ENCODE results near the gene PTH2. TPM values are rescaled to one million over a fixed set of nuclear protein-coding genes. Genes with fewer than 3 reads are reported as not detected.
A peak's percentile ranks its signal among the peaks of the same experiment; 100 is the strongest.

Gene PTH2, protein sequence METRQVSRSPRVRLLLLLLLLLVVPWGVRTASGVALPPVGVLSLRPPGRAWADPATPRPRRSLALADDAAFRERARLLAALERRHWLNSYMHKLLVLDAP
- total RNA-seq = not detected in 3 replicates
- long read RNA-seq = 0 reads

DNA sequence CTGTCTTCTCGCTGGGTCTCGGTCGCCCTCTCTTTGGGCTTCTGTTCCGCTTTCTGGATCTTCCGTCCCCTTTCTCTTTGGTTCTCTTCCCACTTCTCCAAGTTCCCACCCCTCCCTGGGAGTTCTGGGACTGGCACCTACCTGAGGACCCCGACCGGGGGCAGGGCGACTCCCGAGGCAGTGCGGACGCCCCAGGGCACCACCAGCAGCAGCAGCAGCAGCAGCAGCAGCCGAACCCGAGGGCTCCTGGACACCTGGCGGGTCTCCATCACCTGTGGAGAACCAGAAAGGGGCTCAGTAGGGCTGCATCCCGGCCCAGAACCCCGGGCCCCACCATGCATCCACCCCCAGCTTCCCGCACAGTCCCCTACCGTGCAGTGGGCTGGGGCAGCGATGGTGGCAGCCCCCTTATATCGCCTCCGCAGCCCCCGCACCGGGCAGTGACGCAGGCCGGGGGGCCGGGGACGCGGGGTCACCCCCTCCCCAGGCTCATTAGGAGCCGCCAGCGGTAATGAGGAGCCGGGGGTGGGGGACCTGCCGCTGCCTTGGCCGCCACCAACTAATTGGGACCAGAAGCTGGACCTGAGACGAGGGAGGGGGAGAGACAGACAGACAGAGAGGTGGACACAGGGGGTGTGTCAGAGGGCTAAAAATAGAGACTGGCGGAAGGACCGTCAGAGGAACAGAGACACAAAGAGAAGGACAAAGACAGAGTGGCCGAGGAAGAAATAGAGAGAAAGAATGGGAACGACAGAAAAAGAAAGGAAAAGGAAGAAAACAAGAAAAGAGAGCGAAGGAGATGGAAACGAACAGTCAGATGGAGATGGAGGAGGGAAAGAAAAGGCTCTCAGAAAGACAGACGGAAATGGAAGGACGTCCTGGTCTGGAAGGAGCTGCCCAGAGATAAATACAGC lies at the start of gene PTH2:
TSS of gene PTH2 (minus strand) at position 371 of the 914 bp plus-strand sequence. CDS start at position 269, 102 bp downstream.
- peak within 1 kb of the TSS; percentile 51 for H3K4me3 Mint-ChIP-seq (ENCODE audit: unreplicated experiment)
- H3K4me1 Mint-ChIP-seq (ENCODE audit: low read depth) = peaks cover 26% of the 10 kb centered on the region
- DNase-seq (ENCODE audit: low spot score) = no peak
- no peaks in the 10 kb centered on the region for H3K9me3 Mint-ChIP-seq (ENCODE audit: low read depth)
- TF ChIP-seq, protein P1, sequence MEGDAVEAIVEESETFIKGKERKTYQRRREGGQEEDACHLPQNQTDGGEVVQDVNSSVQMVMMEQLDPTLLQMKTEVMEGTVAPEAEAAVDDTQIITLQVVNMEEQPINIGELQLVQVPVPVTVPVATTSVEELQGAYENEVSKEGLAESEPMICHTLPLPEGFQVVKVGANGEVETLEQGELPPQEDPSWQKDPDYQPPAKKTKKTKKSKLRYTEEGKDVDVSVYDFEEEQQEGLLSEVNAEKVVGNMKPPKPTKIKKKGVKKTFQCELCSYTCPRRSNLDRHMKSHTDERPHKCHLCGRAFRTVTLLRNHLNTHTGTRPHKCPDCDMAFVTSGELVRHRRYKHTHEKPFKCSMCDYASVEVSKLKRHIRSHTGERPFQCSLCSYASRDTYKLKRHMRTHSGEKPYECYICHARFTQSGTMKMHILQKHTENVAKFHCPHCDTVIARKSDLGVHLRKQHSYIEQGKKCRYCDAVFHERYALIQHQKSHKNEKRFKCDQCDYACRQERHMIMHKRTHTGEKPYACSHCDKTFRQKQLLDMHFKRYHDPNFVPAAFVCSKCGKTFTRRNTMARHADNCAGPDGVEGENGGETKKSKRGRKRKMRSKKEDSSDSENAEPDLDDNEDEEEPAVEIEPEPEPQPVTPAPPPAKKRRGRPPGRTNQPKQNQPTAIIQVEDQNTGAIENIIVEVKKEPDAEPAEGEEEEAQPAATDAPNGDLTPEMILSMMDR (IDR thresholded peaks at IDR 0.05) = no peak
- no peak within 1 kb of the TSS for H3K27ac Mint-ChIP-seq (ENCODE audit: unreplicated experiment)
- peaks cover 8% of the 10 kb centered on the region for H3K36me3 Mint-ChIP-seq (ENCODE audit: low read depth)
- H3K27me3 Mint-ChIP-seq (ENCODE audit: low read depth) = peaks cover 86% of the 10 kb centered on the region

DNA sequence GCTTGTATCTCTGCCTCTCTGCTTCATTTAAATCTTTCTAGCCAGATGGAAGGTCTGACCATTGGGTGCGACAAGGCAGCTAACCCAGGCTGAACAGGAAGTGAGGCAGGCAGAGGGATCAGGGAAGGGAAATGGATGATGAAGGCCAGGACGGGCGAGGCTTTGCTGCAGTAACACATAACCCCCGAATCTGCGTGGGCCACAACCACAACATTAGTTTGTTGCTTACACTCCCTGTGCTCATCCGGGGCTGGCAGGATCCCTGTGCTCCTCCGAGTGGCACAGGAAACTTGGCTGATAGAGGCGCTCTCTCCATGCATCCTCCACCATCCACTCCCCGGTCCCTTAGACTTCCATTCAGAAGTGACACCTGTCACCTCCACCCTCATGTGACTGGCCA lies 49.7 kb upstream of the PTH2 start:
- Mint-ChIP-seq H3K27ac (ENCODE audit: unreplicated experiment) (no peak overlapping the region), H3K36me3 (ENCODE audit: low read depth) (peaks cover 5% of the 10 kb centered on the region), H3K4me3 (ENCODE audit: unreplicated experiment) (no peak overlapping the region), H3K4me1 (ENCODE audit: low read depth) (peaks cover 13% of the 10 kb centered on the region), H3K9me3 (ENCODE audit: low read depth) (no peaks in the 10 kb centered on the region), H3K27me3 (ENCODE audit: low read depth) (peaks cover 2% of the 10 kb centered on the region)
- TF ChIP-seq, protein P1 (IDR thresholded peaks at IDR 0.05) = no peak
- no peak for DNase-seq (ENCODE audit: low spot score)

DNA sequence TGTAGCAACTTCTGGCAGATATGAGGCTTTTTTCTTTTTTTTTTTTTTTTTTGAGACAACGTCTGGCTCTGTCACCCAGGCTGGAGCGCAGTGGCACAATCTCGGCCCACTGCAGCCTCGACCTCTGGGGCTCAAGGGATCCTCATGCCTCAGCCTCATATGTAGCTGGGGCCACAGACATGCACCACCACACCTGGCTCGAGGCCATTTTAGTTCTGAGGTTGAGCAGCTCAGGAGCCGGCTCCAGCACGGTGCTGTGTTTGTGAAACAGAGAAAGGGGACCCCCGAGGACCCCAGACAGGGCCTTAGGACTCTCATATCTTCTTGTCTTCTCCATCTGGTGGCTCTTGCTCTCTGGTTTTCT lies 47.4 kb upstream of the PTH2 start:
- Mint-ChIP-seq H3K27me3 (ENCODE audit: low read depth) (peaks cover 2% of the 10 kb centered on the region), H3K36me3 (ENCODE audit: low read depth) (peaks cover 5% of the 10 kb centered on the region), H3K27ac (ENCODE audit: unreplicated experiment) (no peak overlapping the region), H3K9me3 (ENCODE audit: low read depth) (no peaks in the 10 kb centered on the region), H3K4me3 (ENCODE audit: unreplicated experiment) (no peak overlapping the region), H3K4me1 (ENCODE audit: low read depth) (peaks cover 9% of the 10 kb centered on the region)
- no peak for DNase-seq (ENCODE audit: low spot score)
- TF ChIP-seq, protein P1 (IDR thresholded peaks at IDR 0.05) = no peak

DNA sequence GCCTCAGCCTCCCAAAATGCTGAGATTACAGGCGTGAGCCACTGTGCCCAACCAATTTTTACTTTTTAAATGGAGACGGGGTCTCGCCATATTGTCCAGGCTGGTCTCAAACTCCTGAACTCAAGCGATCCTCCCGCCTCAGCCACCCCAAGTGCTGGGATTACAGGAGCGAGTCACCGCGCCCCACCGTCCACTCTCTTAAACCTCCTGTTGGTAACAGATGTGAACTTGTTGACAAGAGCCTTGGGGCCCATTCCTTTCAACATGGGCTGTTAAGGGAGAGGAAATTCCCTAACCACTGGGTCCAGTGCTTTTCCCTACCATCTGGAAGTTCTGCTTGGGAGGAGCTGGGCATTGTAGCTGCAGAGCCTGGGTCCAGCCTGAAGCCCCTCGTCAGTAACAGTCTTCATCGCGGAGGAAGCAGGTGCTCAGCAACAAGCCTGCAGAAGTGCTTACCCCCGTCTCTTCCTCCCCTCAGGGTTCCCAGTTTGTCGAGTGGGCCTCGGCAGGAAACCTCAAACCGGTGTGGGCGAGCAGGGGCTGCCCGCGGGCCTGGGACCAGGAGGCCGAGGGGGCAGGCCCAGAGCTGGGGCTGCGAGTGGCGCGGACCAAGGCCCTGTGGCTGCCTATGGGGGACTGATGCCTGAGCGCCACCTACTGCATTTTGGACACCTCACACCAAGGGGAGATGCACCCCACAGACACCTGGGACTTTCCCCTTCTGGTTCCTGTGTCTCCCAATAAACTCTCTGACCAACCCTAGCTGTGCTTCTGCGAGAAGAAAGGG lies 46.8 kb upstream of the PTH2 start:
- Mint-ChIP-seq H3K4me1 (ENCODE audit: low read depth) (peaks cover 9% of the 10 kb centered on the region), H3K9me3 (ENCODE audit: low read depth) (no peaks in the 10 kb centered on the region), H3K27ac (ENCODE audit: unreplicated experiment) (no peak overlapping the region), H3K36me3 (ENCODE audit: low read depth) (peaks cover 5% of the 10 kb centered on the region), H3K4me3 (ENCODE audit: unreplicated experiment) (no peak overlapping the region), H3K27me3 (ENCODE audit: low read depth) (peaks cover 2% of the 10 kb centered on the region)
- no peak for DNase-seq (ENCODE audit: low spot score)
- TF ChIP-seq, protein P1 (IDR thresholded peaks at IDR 0.05) = peak; percentile 33
